ENCODE data around the gene TEX19. TPM values are rescaled to one million over a fixed set of nuclear protein-coding genes. Genes with fewer than 3 reads are reported as not detected.
A peak's percentile ranks its signal among the peaks of the same experiment; 100 is the strongest.

The TEX19 gene
- total and polyA plus RNA-seq, 2 experiments from 2014 or later = 0.51 TPM; not detected in 1

DNA sequence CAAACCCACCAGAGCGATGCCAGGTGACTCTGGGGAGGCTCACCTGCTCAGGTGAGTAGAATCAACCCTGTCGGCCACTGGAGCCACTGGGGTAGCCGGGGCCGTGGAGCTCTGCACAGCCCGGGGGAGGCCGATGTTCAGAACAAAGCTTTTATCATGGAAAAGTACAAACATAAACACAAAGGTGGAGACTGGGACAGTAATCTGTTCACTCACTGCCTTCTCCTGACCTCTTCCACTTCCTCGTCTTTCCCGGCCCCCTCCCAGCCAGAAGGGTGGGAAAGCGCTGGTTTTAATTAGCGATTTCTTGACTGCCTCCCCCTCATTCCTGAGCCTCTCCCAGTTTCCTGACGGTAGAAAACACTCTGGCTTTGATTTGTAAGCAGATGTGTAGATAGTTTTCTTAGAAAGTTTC is 9.8 kb upstream of the TEX19 start:
- Histone ChIP-seq H3K4me1 (ENCODE audit: low read depth) (no peaks in the 10 kb centered on the region), H3K36me3 (no peaks in the 10 kb centered on the region), H3K27ac (no peak overlapping the region), H3K27me3 (no peaks in the 10 kb centered on the region), H3K4me3 (no peak overlapping the region), H3K9me3 (ENCODE audit: low read depth) (no peaks in the 10 kb centered on the region)
- DNase-seq (ENCODE audit: low read depth in 1 of 2, low spot score in 1 of 2) = peak in 1 of 2 donors; percentile 45
- TF ChIP-seq, protein P1, sequence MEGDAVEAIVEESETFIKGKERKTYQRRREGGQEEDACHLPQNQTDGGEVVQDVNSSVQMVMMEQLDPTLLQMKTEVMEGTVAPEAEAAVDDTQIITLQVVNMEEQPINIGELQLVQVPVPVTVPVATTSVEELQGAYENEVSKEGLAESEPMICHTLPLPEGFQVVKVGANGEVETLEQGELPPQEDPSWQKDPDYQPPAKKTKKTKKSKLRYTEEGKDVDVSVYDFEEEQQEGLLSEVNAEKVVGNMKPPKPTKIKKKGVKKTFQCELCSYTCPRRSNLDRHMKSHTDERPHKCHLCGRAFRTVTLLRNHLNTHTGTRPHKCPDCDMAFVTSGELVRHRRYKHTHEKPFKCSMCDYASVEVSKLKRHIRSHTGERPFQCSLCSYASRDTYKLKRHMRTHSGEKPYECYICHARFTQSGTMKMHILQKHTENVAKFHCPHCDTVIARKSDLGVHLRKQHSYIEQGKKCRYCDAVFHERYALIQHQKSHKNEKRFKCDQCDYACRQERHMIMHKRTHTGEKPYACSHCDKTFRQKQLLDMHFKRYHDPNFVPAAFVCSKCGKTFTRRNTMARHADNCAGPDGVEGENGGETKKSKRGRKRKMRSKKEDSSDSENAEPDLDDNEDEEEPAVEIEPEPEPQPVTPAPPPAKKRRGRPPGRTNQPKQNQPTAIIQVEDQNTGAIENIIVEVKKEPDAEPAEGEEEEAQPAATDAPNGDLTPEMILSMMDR (IDR thresholded peaks at IDR 0.05; ENCODE audit: low read depth, low read length) = no peak

DNA sequence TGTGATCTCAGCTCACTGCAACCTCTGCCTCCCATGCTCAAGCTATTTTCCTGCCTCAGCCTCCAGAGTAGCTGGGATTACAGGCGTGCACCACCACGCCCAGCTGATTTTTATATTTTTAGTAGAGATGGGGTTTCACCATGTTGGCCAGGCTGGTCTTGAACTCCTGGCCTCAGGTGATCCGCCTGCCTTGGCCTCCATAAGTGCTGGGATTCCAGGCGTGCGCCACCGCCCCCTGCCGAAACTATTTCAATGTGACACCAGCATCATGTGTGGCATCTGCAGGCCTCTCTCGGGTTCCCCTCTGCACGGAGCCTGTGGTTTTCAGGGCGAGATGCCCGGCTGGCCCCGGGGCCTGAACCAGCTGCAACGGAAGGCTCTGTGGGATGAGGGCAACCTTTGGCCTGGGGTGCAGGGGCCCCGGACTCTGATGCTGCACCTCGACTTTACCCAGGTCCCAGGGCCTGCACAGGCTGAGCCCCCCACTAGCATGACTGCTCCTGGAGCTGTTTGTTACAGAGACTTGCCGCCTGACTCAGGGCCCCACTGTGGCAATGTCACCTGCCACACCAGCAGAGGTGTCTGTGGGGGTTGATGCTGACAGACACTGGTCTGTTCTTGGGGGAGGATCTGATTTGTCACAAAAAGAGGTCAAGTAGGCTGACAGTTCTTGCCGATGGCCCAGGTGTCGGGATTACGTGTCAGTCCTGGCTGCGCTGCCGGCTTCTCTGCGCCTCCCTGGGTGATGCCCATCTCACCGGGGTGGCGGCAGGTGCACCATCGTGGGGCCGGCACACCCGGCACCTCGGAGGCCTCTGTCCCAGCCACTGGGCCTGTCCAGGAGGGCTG is 8.6 kb upstream of the TEX19 start:
- Histone ChIP-seq H3K4me1 (ENCODE audit: low read depth) (no peaks in the 10 kb centered on the region), H3K4me3 (no peak overlapping the region), H3K27me3 (no peaks in the 10 kb centered on the region), H3K9me3 (ENCODE audit: low read depth) (no peaks in the 10 kb centered on the region), H3K27ac (no peak overlapping the region), H3K36me3 (no peaks in the 10 kb centered on the region)
- DNase-seq (ENCODE audit: low read depth in 1 of 2, low spot score in 1 of 2) = no peak
- TF ChIP-seq, protein P1 (IDR thresholded peaks at IDR 0.05; ENCODE audit: low read depth, low read length) = no peak

GRCh38 chr17:82351254-82351712 is 7.8 kb upstream of the TEX19 start:
- no peak for DNase-seq (ENCODE audit: low read depth in 1 of 2, low spot score in 1 of 2)
- no peaks in the 10 kb centered on the region for H3K9me3 ChIP-seq (ENCODE audit: low read depth)
- TF ChIP-seq, protein P1 (IDR thresholded peaks at IDR 0.05; ENCODE audit: low read depth, low read length) = no peak

GRCh38 chr17:82351713-82352488 is 7.1 kb upstream of the TEX19 start:
- Histone ChIP-seq H3K36me3 (no peaks in the 10 kb centered on the region), H3K4me3 (no peak overlapping the region), H3K27ac (no peak overlapping the region), H3K4me1 (ENCODE audit: low read depth) (peaks cover 3% of the 10 kb centered on the region), H3K9me3 (ENCODE audit: low read depth) (no peaks in the 10 kb centered on the region), H3K27me3 (no peaks in the 10 kb centered on the region)
- TF ChIP-seq, protein P1 (IDR thresholded peaks at IDR 0.05; ENCODE audit: low read depth, low read length) = peak; percentile 93
- peak; percentile 94 for DNase-seq (ENCODE audit: low read depth in 1 of 2, low spot score in 1 of 2)

More at GRCh38 chr17:82351254-82351712, 7.8 kb upstream of the TEX19 start:
- Histone ChIP-seq H3K27me3 (no peaks in the 10 kb centered on the region), H3K27ac (no peak overlapping the region), H3K36me3 (no peaks in the 10 kb centered on the region), H3K4me3 (no peak overlapping the region), H3K4me1 (ENCODE audit: low read depth) (no peaks in the 10 kb centered on the region)

GRCh38 chr17:82353484-82353883 is 5.6 kb upstream of the TEX19 start:
- Histone ChIP-seq H3K27ac (no peak overlapping the region), H3K27me3 (no peaks in the 10 kb centered on the region), H3K4me3 (no peak overlapping the region), H3K36me3 (no peaks in the 10 kb centered on the region), H3K9me3 (ENCODE audit: low read depth) (no peaks in the 10 kb centered on the region), H3K4me1 (ENCODE audit: low read depth) (peaks cover 3% of the 10 kb centered on the region)
- no peak for DNase-seq (ENCODE audit: low read depth in 1 of 2, low spot score in 1 of 2)
- TF ChIP-seq, protein P1 (IDR thresholded peaks at IDR 0.05; ENCODE audit: low read depth, low read length) = no peak

All from cardiac muscle cell (in vitro differentiated cells and primary cell).